Measurements from ENCODE around the gene PLCG2.

Gene PLCG2

GRCh38 chr16:81908466-81909262 is 129.6 kb downstream of the PLCG2 start:
- H3K27ac ChIP-seq (ENCODE audit: insufficient read depth in 1 of 2, low read depth in 1 of 2, low read length in 2 of 2, poor library complexity in 1 of 2, severe bottlenecking in 2 of 2), result no peak overlapping the region
- POLR2A ChIA-PET, result no interaction called here
- no peaks in the 10 kb centered on the region for H3K4me1 ChIP-seq (ENCODE audit: control extremely low read depth in 1 of 4, control insufficient read depth in 4 of 4, insufficient read depth in 4 of 4, low read length in 3 of 4)
- no peak for DNase-seq
- no peaks in the 10 kb centered on the region for H3K27me3 ChIP-seq (replicated peaks in 2 of 5; ENCODE audit: control insufficient read depth in 4 of 5, insufficient read depth in 5 of 5, low read length in 4 of 5)
- H3K4me3 ChIP-seq (ENCODE audit: control insufficient read depth in 1 of 7, extremely low read depth in 1 of 7, insufficient read depth in 4 of 7, low read depth in 2 of 7, low read length in 6 of 7), result no peak overlapping the region
- WGBS (ENCODE audit: insufficient coverage), result 92% methylated on average over 15 of the region's 16 CpGs
- CTCF ChIA-PET, result no interaction called here
- H3K36me3 ChIP-seq (ENCODE audit: control insufficient read depth in 4 of 4, insufficient read depth in 4 of 4, low read length in 3 of 4), result peaks cover 10 to 72% (median 46%) of the 10 kb centered on the region in 4 experiments
- H3K9me3 ChIP-seq (ENCODE audit: control extremely low read depth in 1 of 5, control insufficient read depth in 4 of 5, insufficient read depth in 2 of 5, low read depth in 1 of 5, low read length in 4 of 5), result no peaks in the 10 kb centered on the region

GRCh38 chr16:81910366-81910885 is 131.3 kb downstream of the PLCG2 start:
- CTCF ChIA-PET, result no interaction called here
- Histone ChIP-seq H3K9me3 (ENCODE audit: control extremely low read depth in 1 of 5, control insufficient read depth in 4 of 5, insufficient read depth in 2 of 5, low read depth in 1 of 5, low read length in 4 of 5) (no peaks in the 10 kb centered on the region), H3K4me1 (ENCODE audit: control extremely low read depth in 1 of 4, control insufficient read depth in 4 of 4, insufficient read depth in 4 of 4, low read length in 3 of 4) (no peaks in the 10 kb centered on the region), H3K27me3 (replicated peaks in 2 of 5; ENCODE audit: control insufficient read depth in 4 of 5, insufficient read depth in 5 of 5, low read length in 4 of 5) (no peaks in the 10 kb centered on the region), H3K27ac (ENCODE audit: insufficient read depth in 1 of 2, low read depth in 1 of 2, low read length in 2 of 2, poor library complexity in 1 of 2, severe bottlenecking in 2 of 2) (no peak overlapping the region), H3K4me3 (ENCODE audit: control insufficient read depth in 1 of 7, extremely low read depth in 1 of 7, insufficient read depth in 4 of 7, low read depth in 2 of 7, low read length in 6 of 7) (no peak overlapping the region), H3K36me3 (ENCODE audit: control insufficient read depth in 4 of 4, insufficient read depth in 4 of 4, low read length in 3 of 4) (peaks cover 11 to 72% (median 47%) of the 10 kb centered on the region in 4 experiments)
- 97% methylated on average over 25 of the region's 28 CpGs for WGBS (ENCODE audit: insufficient coverage)
- no peak for DNase-seq
- POLR2A ChIA-PET, result no interaction called here

GRCh38 chr16:81912395-81912794 is 133.3 kb downstream of the PLCG2 start:
- Histone ChIP-seq H3K36me3 (ENCODE audit: control insufficient read depth in 4 of 4, insufficient read depth in 4 of 4, low read length in 3 of 4) (peaks cover 10 to 61% (median 40%) of the 10 kb centered on the region in 4 experiments), H3K4me1 (ENCODE audit: control extremely low read depth in 1 of 4, control insufficient read depth in 4 of 4, insufficient read depth in 4 of 4, low read length in 3 of 4) (no peaks in the 10 kb centered on the region), H3K27me3 (replicated peaks in 2 of 5; ENCODE audit: control insufficient read depth in 4 of 5, insufficient read depth in 5 of 5, low read length in 4 of 5) (no peaks in the 10 kb centered on the region), H3K27ac (ENCODE audit: insufficient read depth in 1 of 2, low read depth in 1 of 2, low read length in 2 of 2, poor library complexity in 1 of 2, severe bottlenecking in 2 of 2) (no peak overlapping the region), H3K9me3 (ENCODE audit: control extremely low read depth in 1 of 5, control insufficient read depth in 4 of 5, insufficient read depth in 2 of 5, low read depth in 1 of 5, low read length in 4 of 5) (no peaks in the 10 kb centered on the region), H3K4me3 (ENCODE audit: control insufficient read depth in 1 of 7, extremely low read depth in 1 of 7, insufficient read depth in 4 of 7, low read depth in 2 of 7, low read length in 6 of 7) (no peak overlapping the region)
- 96% methylated on average over 13 of the region's 14 CpGs for WGBS (ENCODE audit: insufficient coverage)
- POLR2A ChIA-PET, result interaction anchor here (1.0 kb wide), 1 partner anchor 9 kb away, joined by 3 read pairs; no protein-coding TSS in a partner anchor
- DNase-seq, result no peak
- CTCF ChIA-PET, result no interaction called here

GRCh38 chr16:81913222-81913621 is 134.1 kb downstream of the PLCG2 start:
- H3K27ac ChIP-seq (ENCODE audit: insufficient read depth in 1 of 2, low read depth in 1 of 2, low read length in 2 of 2, poor library complexity in 1 of 2, severe bottlenecking in 2 of 2), result no peak overlapping the region
- ChIA-PET POLR2A (interaction anchor here (1.0 kb wide), 1 partner anchor 10 kb away, joined by 3 read pairs; no protein-coding TSS in a partner anchor), CTCF (no interaction called here)
- no peak for DNase-seq
- no peak overlapping the region for H3K4me3 ChIP-seq (ENCODE audit: control insufficient read depth in 1 of 7, extremely low read depth in 1 of 7, insufficient read depth in 4 of 7, low read depth in 2 of 7, low read length in 6 of 7)
- H3K27me3 ChIP-seq (replicated peaks in 2 of 5; ENCODE audit: control insufficient read depth in 4 of 5, insufficient read depth in 5 of 5, low read length in 4 of 5), result no peaks in the 10 kb centered on the region
- H3K9me3 ChIP-seq (ENCODE audit: control extremely low read depth in 1 of 5, control insufficient read depth in 4 of 5, insufficient read depth in 2 of 5, low read depth in 1 of 5, low read length in 4 of 5), result no peaks in the 10 kb centered on the region
- no peaks in the 10 kb centered on the region for H3K4me1 ChIP-seq (ENCODE audit: control extremely low read depth in 1 of 4, control insufficient read depth in 4 of 4, insufficient read depth in 4 of 4, low read length in 3 of 4)
- whole genome bisulfite sequencing (ENCODE audit: insufficient coverage), result 88% methylated on average over 5 of the region's 5 CpGs
- peaks cover 10 to 53% (median 32%) of the 10 kb centered on the region in 4 experiments for H3K36me3 ChIP-seq (ENCODE audit: control insufficient read depth in 4 of 4, insufficient read depth in 4 of 4, low read length in 3 of 4)

- ChIA-PET CTCF (no interaction called here), POLR2A (no interaction called here)
- Histone ChIP-seq H3K36me3 (ENCODE audit: control insufficient read depth in 4 of 4, insufficient read depth in 4 of 4, low read length in 3 of 4) (peaks cover 22 to 64% (median 54%) of the 10 kb centered on the region in 4 experiments), H3K27ac (ENCODE audit: insufficient read depth in 1 of 2, low read depth in 1 of 2, low read length in 2 of 2, poor library complexity in 1 of 2, severe bottlenecking in 2 of 2) (no peak overlapping the region), H3K9me3 (ENCODE audit: control extremely low read depth in 1 of 5, control insufficient read depth in 4 of 5, insufficient read depth in 2 of 5, low read depth in 1 of 5, low read length in 4 of 5) (no peaks in the 10 kb centered on the region), H3K4me3 (ENCODE audit: control insufficient read depth in 1 of 7, extremely low read depth in 1 of 7, insufficient read depth in 4 of 7, low read depth in 2 of 7, low read length in 6 of 7) (no peak overlapping the region), H3K27me3 (replicated peaks in 2 of 5; ENCODE audit: control insufficient read depth in 4 of 5, insufficient read depth in 5 of 5, low read length in 4 of 5) (no peaks in the 10 kb centered on the region), H3K4me1 (ENCODE audit: control extremely low read depth in 1 of 4, control insufficient read depth in 4 of 4, insufficient read depth in 4 of 4, low read length in 3 of 4) (no peaks in the 10 kb centered on the region)
- 100% methylated on average over 1 of the region's 2 CpGs for WGBS (ENCODE audit: insufficient coverage)
- DNase-seq, result no peak
These were observed 138.3 kb downstream of the PLCG2 start for GRCh38 chr16:81917375-81917774.

- WGBS (ENCODE audit: insufficient coverage), result 100% methylated on average over 1 of the region's 2 CpGs
- ChIA-PET CTCF (interaction anchor here (0.9 kb wide), 1 partner anchor 15 kb away, joined by 3 read pairs; no protein-coding TSS in a partner anchor), POLR2A (no interaction called here)
- no peak overlapping the region for H3K27ac ChIP-seq (ENCODE audit: insufficient read depth in 1 of 2, low read depth in 1 of 2, low read length in 2 of 2, poor library complexity in 1 of 2, severe bottlenecking in 2 of 2)
- no peaks in the 10 kb centered on the region for H3K9me3 ChIP-seq (ENCODE audit: control extremely low read depth in 1 of 5, control insufficient read depth in 4 of 5, insufficient read depth in 2 of 5, low read depth in 1 of 5, low read length in 4 of 5)
- H3K36me3 ChIP-seq (ENCODE audit: control insufficient read depth in 4 of 4, insufficient read depth in 4 of 4, low read length in 3 of 4), result peaks cover 27 to 62% (median 56%) of the 10 kb centered on the region in 4 experiments
- H3K27me3 ChIP-seq (replicated peaks in 2 of 5; ENCODE audit: control insufficient read depth in 4 of 5, insufficient read depth in 5 of 5, low read length in 4 of 5), result no peaks in the 10 kb centered on the region
- DNase-seq, result no peak
- H3K4me3 ChIP-seq (ENCODE audit: control insufficient read depth in 1 of 7, extremely low read depth in 1 of 7, insufficient read depth in 4 of 7, low read depth in 2 of 7, low read length in 6 of 7), result no peak overlapping the region
- no peaks in the 10 kb centered on the region for H3K4me1 ChIP-seq (ENCODE audit: control extremely low read depth in 1 of 4, control insufficient read depth in 4 of 4, insufficient read depth in 4 of 4, low read length in 3 of 4)
These were observed 139.8 kb downstream of the PLCG2 start for GRCh38 chr16:81918927-81919326.

- POLR2A ChIA-PET, result interaction anchor here (0.7 kb wide), 1 partner anchor 1456 kb away, joined by 5 read pairs; no protein-coding TSS in a partner anchor
- Histone ChIP-seq H3K9me3 (ENCODE audit: control extremely low read depth in 1 of 5, control insufficient read depth in 4 of 5, insufficient read depth in 2 of 5, low read depth in 1 of 5, low read length in 4 of 5) (no peaks in the 10 kb centered on the region), H3K4me1 (ENCODE audit: control extremely low read depth in 1 of 4, control insufficient read depth in 4 of 4, insufficient read depth in 4 of 4, low read length in 3 of 4) (no peaks in the 10 kb centered on the region), H3K27ac (ENCODE audit: insufficient read depth in 1 of 2, low read depth in 1 of 2, low read length in 2 of 2, poor library complexity in 1 of 2, severe bottlenecking in 2 of 2) (no peak overlapping the region), H3K4me3 (ENCODE audit: control insufficient read depth in 1 of 7, extremely low read depth in 1 of 7, insufficient read depth in 4 of 7, low read depth in 2 of 7, low read length in 6 of 7) (no peak overlapping the region), H3K27me3 (replicated peaks in 2 of 5; ENCODE audit: control insufficient read depth in 4 of 5, insufficient read depth in 5 of 5, low read length in 4 of 5) (no peaks in the 10 kb centered on the region), H3K36me3 (ENCODE audit: control insufficient read depth in 4 of 4, insufficient read depth in 4 of 4, low read length in 3 of 4) (peaks cover 26 to 59% (median 54%) of the 10 kb centered on the region in 4 experiments)
- 100% methylated on average over 4 of the region's 4 CpGs for WGBS (ENCODE audit: insufficient coverage)
- CTCF ChIA-PET, result no interaction called here
- no peak for DNase-seq
These were observed 141.4 kb downstream of the PLCG2 start for GRCh38 chr16:81920498-81920897.

Measured in common myeloid progenitor, CD34-positive (primary cell).